HepG2 (cell line): ENCODE measurements around the gene SECTM1. TPM values are rescaled to one million over a fixed set of nuclear protein-coding genes. Genes with fewer than 3 reads are reported as not detected.
A peak's percentile ranks its signal among the peaks of the same experiment; 100 is the strongest.

Source experiments
- CTCF ChIP-seq: sonication (generic); formaldehyde crosslinking; IDR thresholded peaks from 2 replicates; pipeline ENCODE4 v1.5.0; 2020; ENCODE audit warnings: mild to moderate bottlenecking, missing genetic modification reagents, moderate library complexity
- DMAP1 ChIP-seq: IDR thresholded peaks from 2 replicates; pipeline ENCODE4 v1.6.1; 2016
- DRAP1 ChIP-seq: IDR thresholded peaks from 2 replicates; pipeline ENCODE4 v1.6.1; 2016; ENCODE audit warnings: missing genetic modification reagents, missing compliant biosample characterization
- EZH2 ChIP-seq: conservative IDR thresholded peaks from 2 replicates; pipeline ENCODE4 v1.6.1; 2012; ENCODE audit warnings: mild to moderate bottlenecking, low read depth, low read length, moderate library complexity
- GMEB1 ChIP-seq: sonication (generic); formaldehyde crosslinking; IDR thresholded peaks from 2 replicates; pipeline ENCODE4 v1.5.1; 2020; ENCODE audit warnings: missing genetic modification reagents, mild to moderate bottlenecking, borderline replicate concordance
- GPN1 ChIP-seq: sonication (generic); formaldehyde crosslinking; IDR thresholded peaks from 2 replicates; pipeline ENCODE4 v1.5.1; 2020; ENCODE audit warnings: missing genetic modification reagents, borderline replicate concordance
- KLF11 ChIP-seq: IDR thresholded peaks from 2 replicates; pipeline ENCODE4 v1.6.1; 2016; ENCODE audit warnings: missing compliant biosample characterization
- KLF6 ChIP-seq: IDR thresholded peaks from 2 replicates; pipeline ENCODE4 v1.8.0; 2016; ENCODE audit warnings: missing biosample characterization, missing genetic modification reagents
- NR2F6 ChIP-seq, 2 experiments: IDR thresholded peaks; 2 replicates each; pipeline ENCODE4 v1.6.1; 2016; ENCODE audit warnings: antibody characterized with exemption in 1 of 2, mild to moderate bottlenecking in 1 of 2
- POGK ChIP-seq: sonication (generic); formaldehyde crosslinking; conservative IDR thresholded peaks from 2 replicates; pipeline ENCODE4 v1.8.0; 2022; ENCODE audit warnings: mild to moderate bottlenecking, moderate library complexity, missing genetic modification reagents
- PRDM10 ChIP-seq: sonication (generic); formaldehyde crosslinking; IDR thresholded peaks from 2 replicates; pipeline ENCODE4 v1.4.0; 2020; ENCODE audit warnings: low read depth, missing genetic modification reagents
- SALL1 ChIP-seq: sonication (generic); formaldehyde crosslinking; IDR thresholded peaks from 2 replicates; pipeline ENCODE4 v1.8.0; 2022; ENCODE audit warnings: mild to moderate bottlenecking, missing genetic modification reagents
- SMAD1 ChIP-seq: sonication (generic); formaldehyde crosslinking; IDR thresholded peaks from 2 replicates; pipeline ENCODE4 v1.4.0; 2020; ENCODE audit warnings: missing genetic modification reagents, low read depth, mild to moderate bottlenecking, borderline replicate concordance
- STAT5B ChIP-seq: sonication (generic); formaldehyde crosslinking; IDR thresholded peaks from 2 replicates; pipeline ENCODE4 v1.4.0; 2020; ENCODE audit warnings: missing genetic modification reagents
- ZBTB33 ChIP-seq: sonication (generic); formaldehyde crosslinking; IDR thresholded peaks from 2 replicates; pipeline ENCODE4 v1.4.0; 2020; ENCODE audit warnings: missing genetic modification reagents
- ZNF766 ChIP-seq: sonication (generic); formaldehyde crosslinking; IDR thresholded peaks from 2 replicates; pipeline ENCODE4 v1.5.0; 2020; ENCODE audit warnings: missing genetic modification reagents, borderline replicate concordance
- polyA plus RNA-seq, 8 experiments: library from polyadenylated mRNA; depleted of rRNA in 3 of 8; stranded (reverse) in 7 of 8; unstranded in 1 of 8; fragments of >200 nt; fragmentation: Illumina TruSeq in 4 of 8; extraction: Trizol in 4 of 8; gene quantifications; 2 replicates each; pipeline versions ENCODE4 v1.2.1 to v1.2.3, GENCODE V29; 2011 to 2016; ENCODE audit warnings: low read depth in 4 of 8, missing spikeins in 1 of 8, mixed read lengths in 1 of 8; ENCODE audit not compliant: insufficient read depth in 1 of 8
- total RNA-seq, 5 experiments: library from RNA; depleted of rRNA; stranded (reverse); fragments of >200 nt; fragmentation: Illumina TruSeq; extraction: Trizol; gene quantifications; 2 replicates each; pipeline ENCODE4 v1.2.3, GENCODE V29; 2016; ENCODE audit warnings: low read depth in 1 of 5

SECTM1 gene
- total and polyA plus RNA-seq, 2 of the 13 experiments (the other 11 are each of a cell fraction or from before 2014, with no cell fraction given), result 3.5 to 5.3 TPM

GRCh38 chr17:82332669-82333278 is 792 bp downstream of the SECTM1 start (continued):
- TF ChIP-seq SALL1 (CRISPR knock-in tag) (no peak; the same call in 1 of the 2 replicates), CTCF (peak; percentile 43), POGK (CRISPR knock-in tag) (no peak), SMAD1 (no peak), DRAP1 (CRISPR knock-in tag) (no peak), STAT5B (CRISPR knock-in tag) (no peak), KLF6 (no peak), GPN1 (CRISPR knock-in tag) (no peak), DMAP1 (CRISPR knock-in tag) (no peak), GMEB1 (no peak), ZNF766 (no peak), ZBTB33 (peak; percentile 65), EZH2 (no peak), KLF11 (no peak), NR2F6 (IDR thresholded peaks at IDR 0.05) (no peak), NR2F6 (CRISPR knock-in tag; IDR thresholded peaks at IDR 0.05) (no peak), PRDM10 (CRISPR knock-in tag) (no peak)
